IMR-90 (cell line): ENCODE results near the gene ZNF597. TPM values are rescaled to one million over a fixed set of nuclear protein-coding genes. Genes with fewer than 3 reads are reported as not detected.

Source experiments
- ATAC-seq: fragments of 200-7000 bp; cut with Tn5 transposase; 2 replicates; pipeline ENCODE4 v1.9.1; 2020; ENCODE audit warnings: low read depth, mild to moderate bottlenecking, moderate library complexity
- BruUV-seq: library from RNA; stranded (reverse); fragments of 400-500 nt; replicated peaks from 2 replicates; lab custom pipeline; 2021; lab: Mats Ljungman, UMichigan
- CTCF ChIA-PET: fragments of 300-600 bp; formaldehyde crosslinking; extraction: SDS; loops from one replicate; lab custom pipeline; 2021; ENCODE audit warnings: antibody characterized with exemption; lab: Yijun Ruan, JAX
- POLR2A ChIA-PET: fragments of 300-600 bp; sonication (Branson Sonifier 250); formaldehyde crosslinking; loops from one replicate; lab custom pipeline; 2022; ENCODE audit warnings: antibody characterized with exemption; ENCODE audit not compliant: unreplicated experiment; lab: Charles Lee
- DNase-seq: peaks from one replicate; pipeline ENCODE4 v3.0.0; 2013
- H2AFZ ChIP-seq: replicated peaks from 2 replicates; pipeline ENCODE3; 2013; ENCODE audit warnings: low read length, mild to moderate bottlenecking; ENCODE audit not compliant: poor library complexity
- H2AK5ac ChIP-seq: 2 replicates; pipeline ENCODE4 v1.6.1; 2013; ENCODE audit warnings: low read depth, low read length, inconsistent platforms
- H2AK9ac ChIP-seq: replicated peaks from 2 replicates; pipeline ENCODE3; 2013; ENCODE audit warnings: mild to moderate bottlenecking, low read depth, low read length, moderate library complexity; ENCODE audit not compliant: poor library complexity
- H2BK120ac ChIP-seq: 2 replicates; pipeline ENCODE4 v1.6.1; 2013; ENCODE audit warnings: low read depth, low read length, inconsistent platforms
- H2BK15ac ChIP-seq: 3 replicates; pipeline ENCODE4 v1.6.1; 2013; ENCODE audit warnings: low read depth, low read length, inconsistent platforms
- H2BK20ac ChIP-seq: 2 replicates; pipeline ENCODE4 v1.6.1; 2013; ENCODE audit warnings: low read depth, mild to moderate bottlenecking, inconsistent platforms, low read length, moderate library complexity
- H2BK5ac ChIP-seq: 2 replicates; pipeline ENCODE4 v1.6.1; 2013; ENCODE audit warnings: mild to moderate bottlenecking, low read depth, low read length, inconsistent platforms; ENCODE audit not compliant: poor library complexity, severe bottlenecking
- H3K14ac ChIP-seq: replicated peaks from 2 replicates; pipeline ENCODE4 v1.6.1; 2013; ENCODE audit warnings: low read depth, low read length, inconsistent platforms
- H3K18ac ChIP-seq: 2 replicates; pipeline ENCODE4 v1.6.1; 2013; ENCODE audit warnings: low read depth, low read length, control low read depth
- H3K23ac ChIP-seq: 2 replicates; pipeline ENCODE4 v1.6.1; 2013; ENCODE audit warnings: low read depth, low read length, inconsistent platforms
- H3K27ac ChIP-seq: 2 replicates; pipeline ENCODE4 v1.5.1; 2013; ENCODE audit warnings: mild to moderate bottlenecking, control low read depth, low read length; ENCODE audit not compliant: insufficient read depth
- H3K27me3 ChIP-seq: 2 replicates; pipeline ENCODE4 v1.6.1; 2013; ENCODE audit warnings: low read length; ENCODE audit not compliant: control insufficient read depth, insufficient read depth
- H3K36me3 ChIP-seq: 2 replicates; pipeline ENCODE4 v1.6.1; 2013; ENCODE audit warnings: low read length, mixed read lengths; ENCODE audit not compliant: control insufficient read depth, insufficient read depth
- H3K4ac ChIP-seq: 2 replicates; pipeline ENCODE4 v1.6.1; 2013; ENCODE audit warnings: low read depth, low read length, inconsistent platforms
- H3K4me1 ChIP-seq: 2 replicates; pipeline ENCODE4 v1.6.1; 2013; ENCODE audit warnings: low read length, mixed read lengths; ENCODE audit not compliant: control insufficient read depth, insufficient read depth
- H3K4me2 ChIP-seq: 2 replicates; pipeline ENCODE4 v1.6.1; 2013; ENCODE audit warnings: low read depth, mild to moderate bottlenecking, control low read depth, low read length, moderate library complexity
- H3K4me3 ChIP-seq: 2 replicates; pipeline ENCODE4 v1.5.1; 2013; ENCODE audit warnings: low read depth, mild to moderate bottlenecking, control low read depth, low read length, moderate library complexity; ENCODE audit not compliant: insufficient read depth
- H3K56ac ChIP-seq: 2 replicates; pipeline ENCODE4 v1.6.1; 2013; ENCODE audit warnings: low read length, inconsistent platforms; ENCODE audit not compliant: insufficient read depth; ENCODE audit errors: extremely low read depth
- H3K79me1 ChIP-seq, 2 experiments: 2 replicates each; pipeline ENCODE4 v1.6.1; 2013; ENCODE audit warnings: low read length in 2 of 2, inconsistent platforms in 1 of 2, low read depth in 1 of 2
- H3K9ac ChIP-seq: 2 replicates; pipeline ENCODE4 v1.6.1; 2013; ENCODE audit warnings: low read depth, low read length, control low read depth
- H3K9me1 ChIP-seq: 2 replicates; pipeline ENCODE4 v1.6.1; 2013; ENCODE audit warnings: low read length, inconsistent platforms; ENCODE audit not compliant: insufficient read depth
- H3K9me3 ChIP-seq: 2 replicates; pipeline ENCODE4 v1.6.1; 2013; ENCODE audit warnings: low read length; ENCODE audit not compliant: control insufficient read depth, insufficient read depth
- H4K20me1 ChIP-seq: 2 replicates; pipeline ENCODE4 v1.6.1; 2013; ENCODE audit warnings: low read length, inconsistent platforms; ENCODE audit not compliant: insufficient read depth
- H4K5ac ChIP-seq: 2 replicates; pipeline ENCODE4 v1.6.1; 2013; ENCODE audit warnings: mild to moderate bottlenecking, low read depth, low read length, control low read depth
- H4K8ac ChIP-seq, 2 experiments: 2 replicates each; pipeline ENCODE4 v1.6.1; 2013; ENCODE audit warnings: low read depth in 2 of 2, low read length in 2 of 2, control low read depth in 1 of 2, inconsistent platforms in 1 of 2
- H4K91ac ChIP-seq: 2 replicates; pipeline ENCODE4 v1.6.1; 2013; ENCODE audit warnings: low read depth, low read length, inconsistent platforms; ENCODE audit not compliant: insufficient read depth
- CEBPB ChIP-seq: IDR thresholded peaks from 2 replicates; pipeline ENCODE4 v1.6.1; 2012; ENCODE audit warnings: low read depth, low read length, improper control_type of control experiment
- CTCF ChIP-seq: conservative IDR thresholded peaks from 2 replicates; pipeline ENCODE4 v1.5.1; 2012; ENCODE audit warnings: mild to moderate bottlenecking, low read depth, low read length, improper control_type of control experiment
- MXI1 ChIP-seq: IDR thresholded peaks from 2 replicates; pipeline ENCODE4 v1.6.1; 2012; ENCODE audit warnings: low read depth, mild to moderate bottlenecking, low read length, moderate library complexity, borderline replicate concordance
- WGBS, 2 experiments: methylation state at CpG; one replicate each; pipeline versions ENCODE4 v1.1.5 to v1.1.7; 2013; ENCODE audit warnings: missing lambda C conversion rate in 2 of 2; ENCODE audit not compliant: insufficient read length in 1 of 2; ENCODE audit errors: extremely low coverage in 2 of 2; 5-methylcytosine and 5-hydroxymethylcytosine counted together
- dilution Hi-C: fragments of 300-500 bp; cut with HindIII; formaldehyde crosslinking; loops from one replicate; pipeline ENCODE4 v1.14.3; 2018; ENCODE audit warnings: low sequenced_read_pairs; ENCODE audit not compliant: unreplicated experiment
- in situ Hi-C: fragments of 300-500 bp; cut with MboI; formaldehyde crosslinking; loops from 3 replicates; pipeline ENCODE4 v1.14.3; 2019; ENCODE audit warnings: low sequenced_read_pairs, inconsistent platforms, mixed read lengths
- intact Hi-C: fragments of 100-400 bp; cut with micrococcal nuclease; formaldehyde crosslinking; loops from 2 replicates; pipeline ENCODE4 v1.10.0; 2022
- polyA plus RNA-seq, 3 experiments: library from polyadenylated mRNA; depleted of rRNA; stranded (reverse); fragments of >200 nt; gene quantifications; 2 replicates each; pipeline ENCODE4 v1.2.3, GENCODE V29; 2012; ENCODE audit warnings: low replicate concordance in 1 of 3
- total RNA-seq: library from RNA; depleted of rRNA; stranded (reverse); fragments of >200 nt; gene quantifications from 2 replicates; pipeline ENCODE4 v1.2.3, GENCODE V29; 2012

The ZNF597 gene
- total and polyA plus RNA-seq, 2 of the 4 experiments (the other 2 are of a cell fraction) = 0.91 to 3.0 TPM

- H3K4me2 ChIP-seq = peak overlapping the region; percentile 96; the same call in 1 of the 2 replicates
- no peak overlapping the region for H3K27ac ChIP-seq
- H2BK20ac ChIP-seq = no peak overlapping the region
- H2BK5ac ChIP-seq = no peak overlapping the region
- no peak overlapping the region for H2BK120ac ChIP-seq
- ATAC-seq (no peak), DNase-seq (no peak)
- POLR2A ChIA-PET = no interaction called here
- peaks cover 14 to 76% of the 10 kb centered on the region in 2 experiments for H3K79me1 ChIP-seq
- in situ Hi-C loops (no loop called here), dilution Hi-C loops (no loop called here), intact Hi-C loops (no loop called here)
- peaks cover 15% of the 10 kb centered on the region for H3K4me1 ChIP-seq
- H3K56ac ChIP-seq = no peak overlapping the region
- no peaks in the 10 kb centered on the region for H3K27me3 ChIP-seq
- H4K91ac ChIP-seq = no peak overlapping the region
- H3K9me1 ChIP-seq = peaks cover 26% of the 10 kb centered on the region
- H3K4ac ChIP-seq = no peak overlapping the region
- H2AFZ ChIP-seq = no peak overlapping the region
- H4K5ac ChIP-seq = no peak overlapping the region
- no peak overlapping the region for H3K18ac ChIP-seq
- WGBS, 2 experiments = no CpG with 5 or more reads among the region's 7 CpGs
- no peak overlapping the region for H3K14ac ChIP-seq
- H2AK9ac ChIP-seq = no peak overlapping the region
- no TSS peak for BruUV-seq
- H2BK15ac ChIP-seq = no peak overlapping the region
- H4K8ac ChIP-seq = no peak overlapping the region
- H3K23ac ChIP-seq = no peak overlapping the region
- H3K9ac ChIP-seq = no peak overlapping the region
- H4K20me1 ChIP-seq = peaks cover 63% of the 10 kb centered on the region
- no peaks in the 10 kb centered on the region; the same call in 1 of the 2 replicates for H3K36me3 ChIP-seq
- TF ChIP-seq CEBPB = no peak
- no peak for TF ChIP-seq MXI1
- TF ChIP-seq CTCF = no peak
- H3K4me3 ChIP-seq = no peak overlapping the region
- H2AK5ac ChIP-seq = no peak overlapping the region
- no peaks in the 10 kb centered on the region for H3K9me3 ChIP-seq
- CTCF ChIA-PET = no interaction called here
Measured at GRCh38 chr16:3460121-3460520, 16.8 kb upstream of the ZNF597 start.
